ENCODE data around the gene DSE.

DNA sequence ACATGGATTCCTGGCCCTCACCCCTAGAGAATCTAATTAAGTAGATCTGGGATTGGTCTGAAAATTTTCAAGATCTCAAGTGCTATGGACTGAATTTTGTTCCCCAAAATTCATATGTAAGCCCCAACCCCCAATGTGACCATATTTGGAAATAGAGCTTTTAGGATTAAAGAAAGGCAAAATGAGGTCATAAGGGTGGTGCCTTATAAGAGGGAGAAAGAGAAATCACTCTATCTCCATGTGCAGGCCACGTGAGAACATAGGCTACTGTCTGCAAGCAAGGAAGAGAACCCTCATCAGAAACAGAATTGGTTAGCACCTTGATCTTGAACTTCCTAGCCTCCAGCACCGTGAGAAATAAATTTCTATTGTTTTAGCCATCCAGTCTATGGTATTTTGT lies 8.5 kb upstream of the DSE start:
- TF ChIP-seq, protein P1, sequence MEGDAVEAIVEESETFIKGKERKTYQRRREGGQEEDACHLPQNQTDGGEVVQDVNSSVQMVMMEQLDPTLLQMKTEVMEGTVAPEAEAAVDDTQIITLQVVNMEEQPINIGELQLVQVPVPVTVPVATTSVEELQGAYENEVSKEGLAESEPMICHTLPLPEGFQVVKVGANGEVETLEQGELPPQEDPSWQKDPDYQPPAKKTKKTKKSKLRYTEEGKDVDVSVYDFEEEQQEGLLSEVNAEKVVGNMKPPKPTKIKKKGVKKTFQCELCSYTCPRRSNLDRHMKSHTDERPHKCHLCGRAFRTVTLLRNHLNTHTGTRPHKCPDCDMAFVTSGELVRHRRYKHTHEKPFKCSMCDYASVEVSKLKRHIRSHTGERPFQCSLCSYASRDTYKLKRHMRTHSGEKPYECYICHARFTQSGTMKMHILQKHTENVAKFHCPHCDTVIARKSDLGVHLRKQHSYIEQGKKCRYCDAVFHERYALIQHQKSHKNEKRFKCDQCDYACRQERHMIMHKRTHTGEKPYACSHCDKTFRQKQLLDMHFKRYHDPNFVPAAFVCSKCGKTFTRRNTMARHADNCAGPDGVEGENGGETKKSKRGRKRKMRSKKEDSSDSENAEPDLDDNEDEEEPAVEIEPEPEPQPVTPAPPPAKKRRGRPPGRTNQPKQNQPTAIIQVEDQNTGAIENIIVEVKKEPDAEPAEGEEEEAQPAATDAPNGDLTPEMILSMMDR (conservative IDR thresholded peaks at IDR 0.05): no peak
- TF ChIP-seq EZH2 (IDR thresholded peaks at IDR 0.05; ENCODE audit: low read depth): no peak

Measured in PC-9 (cell line).